ENCODE results near the gene TMEM119. TPM values are rescaled to one million over a fixed set of nuclear protein-coding genes. Genes with fewer than 3 reads are reported as not detected.

The TMEM119 gene
- total RNA-seq, 1 donor from 2014 or later, result 34.6 TPM

GRCh38 chr12:108643941-108644810, 46.3 kb upstream of the TMEM119 start:
- no peak for DNase-seq (ENCODE audit: extremely low spot score in 2 of 2)
- Histone ChIP-seq H3K9me3 (no peaks in the 10 kb centered on the region), H3K4me1 (peaks cover 6% of the 10 kb centered on the region)

DNA sequence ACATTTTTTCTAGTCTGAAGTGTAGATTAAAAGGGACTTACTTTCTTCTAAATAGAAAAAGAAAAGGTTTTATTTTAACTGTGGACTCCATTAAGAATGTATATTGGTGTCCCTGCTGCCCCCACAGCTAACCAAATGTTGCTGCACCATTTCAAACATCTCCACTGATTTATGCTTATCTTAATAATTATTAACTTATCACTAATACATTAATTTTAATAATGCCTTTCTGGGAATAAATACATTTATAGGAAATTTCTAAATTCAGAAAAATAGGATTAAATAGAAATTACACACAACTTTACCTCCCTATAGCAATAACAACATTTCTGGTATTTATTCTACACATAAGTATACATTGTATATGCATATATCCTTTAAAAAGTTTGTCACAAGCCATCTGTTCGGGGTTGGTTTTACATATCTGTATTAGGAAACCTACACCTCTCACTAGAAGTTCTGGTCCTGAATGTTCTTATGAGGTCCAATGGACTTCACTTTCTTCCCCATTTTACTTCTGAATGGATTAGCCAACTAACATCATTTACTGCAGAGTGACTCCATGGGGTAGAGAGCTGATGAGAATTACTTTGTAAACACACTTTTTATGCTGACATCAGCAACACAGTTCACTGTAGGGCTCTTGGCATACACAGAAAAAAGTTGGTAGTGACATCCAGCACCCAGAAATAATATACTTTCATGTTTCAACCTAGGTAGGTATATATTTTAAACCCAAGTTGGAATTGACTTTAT, 45.2 kb upstream of the TMEM119 start:
- Histone ChIP-seq H3K4me3 (no peak overlapping the region), H3K27me3 (no peaks in the 10 kb centered on the region), H3K27ac (no peak overlapping the region), H3K4me1 (peaks cover 13% of the 10 kb centered on the region), H3K9me3 (no peaks in the 10 kb centered on the region), H3K36me3 (peaks cover 0 to 28% of the 10 kb centered on the region in 2 donors)
- intact Hi-C loops (cut with DNase I), result no loop called here
- TF ChIP-seq POLR2A (IDR thresholded peaks at IDR 0.05) (no peak), POLR2AphosphoS5 (IDR thresholded peaks at IDR 0.05; ENCODE audit: insufficient read depth in 1 of 2, low read depth in 1 of 2) (no peak)
- TF ChIP-seq, protein P1, sequence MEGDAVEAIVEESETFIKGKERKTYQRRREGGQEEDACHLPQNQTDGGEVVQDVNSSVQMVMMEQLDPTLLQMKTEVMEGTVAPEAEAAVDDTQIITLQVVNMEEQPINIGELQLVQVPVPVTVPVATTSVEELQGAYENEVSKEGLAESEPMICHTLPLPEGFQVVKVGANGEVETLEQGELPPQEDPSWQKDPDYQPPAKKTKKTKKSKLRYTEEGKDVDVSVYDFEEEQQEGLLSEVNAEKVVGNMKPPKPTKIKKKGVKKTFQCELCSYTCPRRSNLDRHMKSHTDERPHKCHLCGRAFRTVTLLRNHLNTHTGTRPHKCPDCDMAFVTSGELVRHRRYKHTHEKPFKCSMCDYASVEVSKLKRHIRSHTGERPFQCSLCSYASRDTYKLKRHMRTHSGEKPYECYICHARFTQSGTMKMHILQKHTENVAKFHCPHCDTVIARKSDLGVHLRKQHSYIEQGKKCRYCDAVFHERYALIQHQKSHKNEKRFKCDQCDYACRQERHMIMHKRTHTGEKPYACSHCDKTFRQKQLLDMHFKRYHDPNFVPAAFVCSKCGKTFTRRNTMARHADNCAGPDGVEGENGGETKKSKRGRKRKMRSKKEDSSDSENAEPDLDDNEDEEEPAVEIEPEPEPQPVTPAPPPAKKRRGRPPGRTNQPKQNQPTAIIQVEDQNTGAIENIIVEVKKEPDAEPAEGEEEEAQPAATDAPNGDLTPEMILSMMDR (IDR thresholded peaks at IDR 0.05), result no peak
- no peak for DNase-seq (ENCODE audit: extremely low spot score in 2 of 2)

More at GRCh38 chr12:108643941-108644810, 46.3 kb upstream of the TMEM119 start:
- peaks cover 0 to 38% of the 10 kb centered on the region in 2 donors for H3K36me3 ChIP-seq
- H3K27ac ChIP-seq, result no peak overlapping the region
- peak in 1 of 2 donors; percentile 46 for TF ChIP-seq POLR2AphosphoS5 (IDR thresholded peaks at IDR 0.05; ENCODE audit: insufficient read depth in 1 of 2, low read depth in 1 of 2)
- TF ChIP-seq, protein P1 (IDR thresholded peaks at IDR 0.05), result no peak
- H3K27me3 ChIP-seq, result no peaks in the 10 kb centered on the region
- no peak overlapping the region for H3K4me3 ChIP-seq
- intact Hi-C loops (cut with DNase I), result no loop called here

GRCh38 chr12:108642269-108642870, 44.5 kb upstream of the TMEM119 start:
- Histone ChIP-seq H3K36me3 (peaks cover 0 to 23% of the 10 kb centered on the region in 2 donors), H3K4me3 (no peak overlapping the region), H3K4me1 (peaks cover 20% of the 10 kb centered on the region), H3K27ac (no peak overlapping the region), H3K9me3 (no peaks in the 10 kb centered on the region), H3K27me3 (no peaks in the 10 kb centered on the region)
- intact Hi-C loops (cut with DNase I), result no loop called here
- no peak for DNase-seq (ENCODE audit: extremely low spot score in 2 of 2)
- TF ChIP-seq POLR2A (IDR thresholded peaks at IDR 0.05) (no peak), POLR2AphosphoS5 (IDR thresholded peaks at IDR 0.05; ENCODE audit: insufficient read depth in 1 of 2, low read depth in 1 of 2) (no peak)
- TF ChIP-seq, protein P1 (IDR thresholded peaks at IDR 0.05), result no peak

DNA sequence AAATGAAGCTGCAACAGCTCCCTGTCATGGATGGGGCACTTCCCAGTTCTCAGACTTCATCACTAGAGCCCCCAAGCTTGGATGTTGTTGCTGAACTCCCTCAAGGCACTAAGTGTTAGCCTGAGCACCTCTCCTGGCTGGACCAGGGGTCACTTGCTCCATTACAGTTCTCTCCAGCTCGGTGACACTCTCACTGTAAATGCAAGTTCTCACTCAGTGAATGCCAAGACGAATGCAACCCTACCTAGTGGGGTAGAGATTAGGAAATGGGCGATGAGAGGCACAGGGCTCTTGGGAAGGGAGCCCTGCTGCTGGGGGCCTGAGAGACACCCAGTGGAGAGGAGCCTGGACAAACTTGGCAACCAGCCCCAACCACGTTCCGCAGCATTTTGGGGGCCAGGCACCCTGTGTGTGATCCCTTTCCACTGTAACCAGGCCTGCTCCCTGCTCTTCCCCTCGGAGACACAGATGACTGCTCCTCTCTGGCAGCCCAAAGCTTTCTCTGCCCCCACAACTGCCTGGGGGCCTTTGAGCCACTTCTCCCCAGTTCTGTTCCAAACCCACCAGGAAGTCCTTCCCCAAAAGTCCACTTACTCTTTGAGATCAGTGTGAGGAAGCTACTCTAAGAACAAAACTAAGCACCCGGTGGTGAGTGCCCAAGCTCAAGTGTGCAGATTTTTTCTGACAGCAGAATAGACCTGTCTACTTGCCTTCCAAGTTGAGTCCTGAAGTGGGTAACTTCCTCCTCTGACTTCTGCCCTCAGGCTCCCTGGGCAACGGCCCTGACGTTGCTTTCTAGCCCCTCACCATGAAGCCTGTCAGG, 43.8 kb upstream of the TMEM119 start:
- H3K4me1 ChIP-seq, result peaks cover 24% of the 10 kb centered on the region
- peak in 1 of 2 donors; percentile 25 for TF ChIP-seq POLR2AphosphoS5 (IDR thresholded peaks at IDR 0.05; ENCODE audit: insufficient read depth in 1 of 2, low read depth in 1 of 2)
- TF ChIP-seq, protein P1 (IDR thresholded peaks at IDR 0.05), result no peak
- TF ChIP-seq POLR2A (IDR thresholded peaks at IDR 0.05), result no peak
- H3K27me3 ChIP-seq, result no peaks in the 10 kb centered on the region
- H3K36me3 ChIP-seq, result peaks cover 0 to 19% of the 10 kb centered on the region in 2 donors
- intact Hi-C loops (cut with DNase I), result no loop called here
- DNase-seq (ENCODE audit: extremely low spot score in 2 of 2), result no peak
- H3K9me3 ChIP-seq, result no peaks in the 10 kb centered on the region
- no peak overlapping the region for H3K4me3 ChIP-seq
- no peak overlapping the region for H3K27ac ChIP-seq
